HG02973 (cell line): ENCODE data around the gene ZNF511.

ENCODE experiments used
- ATAC-seq: cut with Tn5 transposase; IDR thresholded peaks from one replicate; pipeline ENCODE4 v1.9.1; 2021; ENCODE audit warnings: moderate library complexity; ENCODE audit not compliant: unreplicated experiment

ZNF511 gene

DNA sequence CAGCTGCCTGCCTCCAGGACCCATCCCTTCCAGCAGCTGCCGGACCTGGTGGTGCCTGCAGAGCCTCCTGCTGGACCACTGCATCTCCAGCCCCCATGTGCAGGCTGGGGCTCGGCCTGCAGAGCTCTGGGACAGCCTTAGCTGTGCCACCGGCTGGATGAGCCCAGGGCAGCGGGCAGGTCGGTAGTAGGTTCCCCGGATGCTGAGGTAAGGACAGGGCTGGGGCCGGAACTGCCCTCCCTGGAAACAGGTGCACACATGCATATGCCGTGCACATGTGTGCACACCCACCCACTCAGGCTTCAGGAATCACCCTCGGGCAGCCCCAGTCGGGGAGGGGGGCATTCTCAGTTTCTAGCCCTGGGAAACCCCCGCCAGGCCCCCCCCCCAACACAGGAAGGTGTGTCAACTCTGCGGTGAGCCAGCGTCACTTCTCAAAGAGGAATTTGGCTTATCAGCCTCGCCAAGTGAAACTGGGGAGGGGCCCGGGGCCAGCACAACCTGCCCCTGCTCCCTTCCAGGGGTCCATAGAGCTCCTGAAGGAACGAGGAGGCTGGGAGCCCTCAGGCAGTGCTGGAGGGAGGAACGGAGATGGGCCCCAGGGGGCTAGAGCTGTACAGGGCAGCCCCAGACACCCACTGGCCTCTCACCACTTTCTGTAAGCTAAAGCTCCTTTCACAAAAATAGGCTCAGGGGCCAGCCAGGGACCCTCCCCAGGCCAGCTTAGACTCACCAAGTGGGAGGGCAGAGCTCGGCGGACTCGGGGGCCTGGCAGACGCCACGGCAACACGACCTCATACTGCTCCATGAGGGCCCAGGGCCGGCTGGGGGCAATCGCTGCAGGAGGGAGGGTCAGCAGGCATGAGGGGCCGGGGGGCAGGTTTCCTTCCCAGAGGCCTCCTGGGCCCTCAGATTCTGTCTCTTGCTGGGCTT lies 33.7 kb upstream of the ZNF511 start:
- peak; percentile 43 for ATAC-seq

GRCh38 chr10:133275684-133276092 lies 33.0 kb upstream of the ZNF511 start:
- peak; percentile 22 for ATAC-seq

GRCh38 chr10:133276100-133276434 lies 32.6 kb upstream of the ZNF511 start:
- ATAC-seq, result no peak

- peak; percentile 43 for ATAC-seq
These were observed 32.1 kb upstream of the ZNF511 start, which contains the start of gene ADAM8 for GRCh38 chr10:133276435-133277201. TSS of gene ADAM8 (minus strand) at chr10:133276868. CDS start at chr10:133276817, 51 bp downstream.

GRCh38 chr10:133277277-133277992 lies 31.3 kb upstream of the ZNF511 start:
- ATAC-seq, result no peak

GRCh38 chr10:133277993-133278576 lies 30.6 kb upstream of the ZNF511 start:
- no peak for ATAC-seq

DNA sequence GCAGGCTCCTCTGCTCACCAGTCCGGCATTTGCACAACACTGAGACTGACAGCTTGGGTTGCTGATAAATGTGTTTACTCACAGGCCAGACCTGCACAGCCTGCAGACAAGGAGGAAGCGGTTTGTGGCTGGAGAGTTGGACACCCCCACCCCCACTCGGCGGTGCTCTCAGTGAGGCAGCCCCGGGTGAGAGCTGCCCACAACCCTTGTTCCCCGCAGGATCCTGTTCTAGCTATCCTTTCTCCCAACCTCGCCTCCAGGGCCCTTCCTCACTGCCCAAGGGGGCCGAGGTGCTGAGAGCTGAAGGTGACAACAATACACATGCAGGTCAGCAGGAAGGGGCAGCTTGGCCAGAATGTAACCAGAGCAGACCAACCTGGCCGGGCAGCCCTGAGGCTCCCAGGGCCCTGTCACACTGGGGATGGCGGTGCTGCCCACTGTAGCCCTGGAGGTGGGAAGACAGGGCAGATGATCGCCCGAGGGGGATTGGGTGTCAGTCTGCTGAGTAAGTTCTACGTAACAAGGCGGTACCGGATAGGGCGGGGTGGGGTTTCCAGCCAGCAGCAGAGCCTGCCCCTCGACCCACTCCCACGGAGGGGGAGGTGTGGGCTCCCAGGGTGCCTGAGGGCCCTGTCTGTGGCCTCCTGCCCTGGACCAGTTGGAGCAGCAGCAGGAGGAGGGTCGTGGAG lies 30.0 kb upstream of the ZNF511 start:
- peak; percentile 33 for ATAC-seq

DNA sequence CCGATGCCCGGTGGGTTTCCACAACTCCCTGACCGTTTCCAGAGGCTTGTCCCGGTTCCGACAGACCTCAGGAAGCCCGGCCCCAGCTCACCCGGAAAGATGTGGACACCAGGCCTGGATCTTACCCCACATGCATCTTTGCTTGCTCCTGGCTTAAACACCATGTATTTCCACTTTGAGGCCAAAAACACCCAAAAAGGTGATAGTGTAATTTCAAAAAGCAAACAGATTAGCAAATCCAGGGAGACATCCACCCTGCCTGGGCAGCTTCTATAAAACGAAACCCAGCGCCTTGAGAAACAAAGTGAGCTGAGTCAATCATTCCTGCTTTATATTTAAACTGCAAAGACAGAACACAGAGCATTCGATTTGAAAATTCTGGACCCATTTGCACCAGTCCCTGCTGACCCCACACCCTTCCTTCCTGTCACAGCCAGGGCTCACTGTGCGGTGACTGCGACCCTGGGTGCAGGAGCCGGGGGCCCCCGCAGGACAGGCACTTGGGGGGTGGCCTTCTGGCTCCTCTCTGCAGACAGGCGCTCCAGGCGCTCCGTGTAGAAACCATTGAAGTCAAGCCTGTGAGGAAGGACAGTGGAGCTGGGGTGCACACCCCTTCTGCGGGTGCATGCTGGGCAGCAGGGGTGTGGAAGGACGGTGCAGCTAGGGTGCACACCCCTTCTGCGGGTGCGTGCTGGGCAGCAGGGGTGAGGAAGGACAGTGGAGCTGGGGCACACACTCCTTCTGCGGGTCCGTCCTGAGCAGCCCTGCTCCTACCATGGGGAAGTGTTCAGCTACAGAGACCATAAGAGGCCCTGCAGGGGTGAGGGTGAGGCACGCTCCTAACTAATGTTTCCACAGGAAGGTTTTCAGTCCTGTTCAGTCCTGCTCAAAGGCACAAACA lies 29.1 kb upstream of the ZNF511 start:
- no peak for ATAC-seq

DNA sequence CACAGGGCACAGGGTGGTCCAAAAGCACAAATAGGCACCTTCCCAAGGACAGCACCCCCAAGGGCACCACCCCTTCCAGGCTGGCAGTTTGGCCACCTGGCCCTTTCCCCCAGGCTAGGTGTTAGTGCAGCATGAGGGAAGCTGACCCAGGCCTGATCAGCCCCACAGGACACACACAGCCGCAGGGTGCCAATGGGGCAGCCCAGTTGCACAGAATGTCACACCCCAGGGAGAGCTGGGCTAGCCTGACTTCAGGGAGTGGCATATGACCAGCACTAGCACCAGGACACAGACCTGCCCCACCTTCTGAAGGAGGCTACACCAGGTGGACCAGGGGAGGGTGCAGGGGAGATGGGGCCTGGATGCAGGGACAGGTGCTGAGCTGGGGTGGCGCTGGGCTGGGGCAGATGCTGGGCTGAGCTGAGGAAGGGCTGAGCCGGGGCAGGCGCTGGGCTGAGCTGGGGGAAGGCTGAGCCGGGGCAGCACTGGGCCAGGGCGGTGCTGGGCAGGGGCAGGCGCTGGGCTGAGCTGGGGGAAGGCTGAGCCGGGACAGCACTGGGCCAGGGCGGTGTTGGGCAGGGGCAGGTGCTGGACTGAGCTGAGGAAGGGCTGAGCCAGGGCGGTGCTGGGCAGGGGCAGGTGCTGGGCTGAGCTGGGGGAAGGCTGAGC lies 28.2 kb upstream of the ZNF511 start:
- ATAC-seq, result no peak

DNA sequence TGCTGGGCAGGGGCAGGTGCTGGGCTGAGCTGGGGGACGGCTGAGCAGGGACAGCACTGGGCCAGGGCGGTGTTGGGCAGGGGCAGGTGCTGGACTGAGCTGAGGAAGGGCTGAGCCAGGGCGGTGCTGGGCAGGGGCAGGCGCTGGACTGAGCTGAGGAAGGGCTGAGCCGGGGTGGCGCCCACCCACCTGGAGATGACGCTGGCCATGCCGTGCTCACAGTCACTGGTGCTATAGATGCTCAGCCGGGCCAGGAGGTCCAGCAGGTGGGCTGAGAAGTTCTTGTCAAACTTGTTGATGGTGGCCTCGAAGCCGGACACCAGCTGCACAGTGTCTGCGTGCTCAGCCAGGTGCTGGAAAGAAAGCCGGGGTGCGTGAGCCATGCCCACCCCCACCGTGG lies 27.6 kb upstream of the ZNF511 start:
- no peak for ATAC-seq

DNA sequence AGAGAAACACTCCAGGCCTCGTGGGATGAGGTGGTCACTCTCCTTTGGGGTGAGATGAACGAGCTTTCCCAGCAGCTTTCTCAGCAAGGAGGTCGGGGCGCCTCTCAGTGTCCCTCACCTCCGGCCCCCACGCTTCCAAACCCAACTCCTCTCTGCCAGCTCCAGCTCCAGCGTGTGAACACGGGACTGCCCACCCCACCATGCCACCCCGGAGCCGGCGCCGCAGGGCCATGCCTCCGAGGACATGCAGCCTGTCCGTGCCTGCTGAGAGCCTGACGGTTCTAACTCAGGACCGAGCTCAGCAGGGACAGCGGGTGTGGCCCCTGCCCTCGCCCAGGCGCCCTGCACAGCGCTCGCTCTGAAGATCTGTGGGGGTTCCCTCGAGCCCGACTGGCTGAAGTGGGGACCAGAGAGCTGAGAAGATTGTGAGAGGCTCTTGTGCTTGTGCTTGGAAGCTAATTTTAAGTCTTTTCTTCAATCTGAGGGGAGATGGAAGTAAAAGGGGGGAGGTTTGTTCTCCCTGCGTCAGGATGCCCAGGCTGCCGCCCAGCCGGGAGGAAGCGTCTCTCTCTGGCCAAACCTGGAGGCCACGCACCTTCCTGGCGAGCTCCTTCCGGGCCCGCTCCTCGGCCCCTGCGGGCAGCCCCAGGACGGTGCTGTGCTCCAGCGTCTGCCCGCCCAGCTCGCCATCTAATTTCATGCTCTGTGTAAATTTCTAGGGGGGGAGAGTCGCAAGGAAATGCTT lies 26.9 kb upstream of the ZNF511 start:
- ATAC-seq, result no peak

DNA sequence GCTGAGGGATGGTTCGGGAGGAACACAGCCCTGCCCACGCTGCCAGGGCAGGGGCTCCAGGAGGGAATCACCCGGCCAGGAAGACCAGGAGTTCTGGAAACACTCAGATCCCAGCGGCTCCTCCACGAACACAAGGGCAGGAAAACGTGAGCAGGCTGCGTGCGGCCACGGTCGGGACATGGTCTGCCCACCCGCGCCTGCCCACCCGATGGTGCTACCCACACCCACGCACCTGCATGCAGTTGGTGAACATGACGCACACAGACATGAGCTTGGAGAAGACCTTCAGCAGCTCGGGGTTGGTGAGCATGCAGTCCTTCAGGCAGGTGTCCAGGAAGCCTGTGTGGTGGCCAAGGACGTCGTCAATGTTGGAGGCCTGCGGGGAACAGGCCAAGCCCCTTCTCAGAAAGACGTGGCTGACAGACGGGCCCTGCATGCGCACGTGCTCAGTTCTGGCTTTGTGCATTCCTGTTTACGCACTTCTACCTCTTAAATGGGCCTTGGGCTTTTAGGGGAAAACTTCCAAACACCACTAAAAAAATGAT lies 25.8 kb upstream of the ZNF511 start:
- ATAC-seq, result no peak

DNA sequence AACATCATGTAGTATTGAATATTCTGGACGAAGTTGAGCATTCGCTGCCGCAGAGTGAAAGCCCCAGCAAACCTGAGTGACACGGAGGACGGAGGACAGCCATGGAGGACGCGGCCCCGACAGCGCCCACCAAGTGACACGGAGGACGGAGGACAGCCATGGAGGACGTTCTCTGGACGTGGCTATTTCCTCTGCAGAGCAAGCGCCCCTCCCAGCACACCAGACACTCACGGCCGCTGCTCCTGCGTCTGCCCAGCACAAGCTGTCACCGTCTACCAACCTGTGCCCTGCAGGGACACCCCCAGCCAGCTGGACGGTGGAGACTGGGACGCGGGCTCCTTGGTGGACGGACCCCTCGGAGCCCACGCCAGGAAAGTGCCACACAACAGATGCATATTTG lies 24.8 kb upstream of the ZNF511 start:
- ATAC-seq, result no peak

DNA sequence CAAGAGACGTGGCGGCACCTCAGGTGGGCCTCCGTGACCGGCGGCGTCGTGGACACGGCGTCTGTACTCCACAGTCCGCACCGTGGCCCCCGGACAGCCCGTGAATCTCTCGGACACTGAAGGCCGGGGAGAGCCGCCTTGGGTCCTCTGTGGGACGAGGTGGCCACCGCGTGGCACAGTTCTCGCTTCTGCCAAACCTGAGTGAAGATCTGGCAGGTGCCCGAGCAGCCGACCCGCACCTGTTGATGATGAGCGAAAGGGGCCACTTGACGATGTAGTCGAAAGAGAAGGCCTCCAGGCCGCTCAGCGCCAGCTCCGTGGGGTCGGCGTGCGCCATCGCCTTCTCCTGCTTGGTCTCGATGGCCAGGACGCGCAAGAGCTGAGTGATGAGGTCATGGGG lies 23.5 kb upstream of the ZNF511 start:
- ATAC-seq, result no peak

- ATAC-seq, result no peak
These were observed 22.3 kb upstream of the ZNF511 start for GRCh38 chr10:133286366-133286765.

GRCh38 chr10:133287832-133288500 lies 20.7 kb upstream of the ZNF511 start:
- no peak for ATAC-seq

DNA sequence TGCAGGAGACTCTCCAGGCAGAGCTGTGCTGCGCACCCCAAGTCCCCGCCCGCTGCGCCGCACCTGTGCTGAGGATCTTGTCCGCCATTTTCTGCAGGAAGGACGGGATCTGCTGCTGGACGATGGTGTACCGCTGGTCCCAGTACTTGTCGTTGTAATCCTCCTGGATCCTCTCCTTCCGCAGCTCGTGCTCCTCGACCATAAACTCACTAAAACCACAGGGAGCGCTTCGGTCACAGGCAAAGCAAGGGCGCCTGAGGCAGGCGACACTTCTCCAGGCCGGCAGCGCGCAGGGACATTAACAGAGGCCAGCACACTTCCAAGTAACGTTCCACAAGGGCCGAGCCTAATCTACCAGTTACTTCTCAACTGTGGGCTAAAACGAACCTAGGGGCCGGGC lies 19.0 kb upstream of the ZNF511 start:
- no peak for ATAC-seq
